Measurements from ENCODE around the gene TMEM217. TPM values are rescaled to one million over a fixed set of nuclear protein-coding genes. Genes with fewer than 3 reads are reported as not detected.

Gene TMEM217
- total and polyA plus RNA-seq, 2 of the 4 experiments (the other 2 are of a cell fraction), result 1.4 to 3.5 TPM

- peak overlapping the region; percentile 99 for H4K91ac ChIP-seq (ENCODE audit: insufficient read depth, low read depth, low read length)
- peak overlapping the region; percentile 85; the same call in 1 of the 2 replicates for H2AK5ac ChIP-seq (ENCODE audit: low read depth, low read length)
- intact Hi-C loops (cut with micrococcal nuclease), result loop anchor here (5.0 kb wide), 1 partner anchor 100 kb away; no protein-coding TSS in a partner anchor
- H2AFZ ChIP-seq (replicated peaks; ENCODE audit: low read length, poor library complexity), result peak overlapping the region; percentile 77
- peak overlapping the region; percentile 98 for H2BK20ac ChIP-seq (ENCODE audit: low read depth, low read length)
- no peaks in the 10 kb centered on the region for H3K27me3 ChIP-seq (ENCODE audit: control insufficient read depth, insufficient read depth, low read length)
- peak overlapping the region; percentile 99 for H2BK5ac ChIP-seq (ENCODE audit: low read depth, low read length, poor library complexity, severe bottlenecking)
- CTCF ChIA-PET, result interaction anchor here (1.1 kb wide), 1 partner anchor 32 kb away, joined by 3 read pairs; no protein-coding TSS in a partner anchor
- peak overlapping the region; percentile 78 for H3K9ac ChIP-seq (ENCODE audit: low read depth, low read length)
- H3K4me2 ChIP-seq (ENCODE audit: low read depth, low read length), result peak overlapping the region; percentile 73
- dilution Hi-C loops (cut with HindIII; ENCODE audit: low sequenced_read_pairs, unreplicated experiment), result no loop called here
- peaks cover 37% of the 10 kb centered on the region for H3K4me1 ChIP-seq (ENCODE audit: control insufficient read depth, insufficient read depth, low read length)
- H2BK120ac ChIP-seq (ENCODE audit: low read depth, low read length), result peak overlapping the region; percentile 100
- H4K8ac ChIP-seq (ENCODE audit: low read depth in 2 of 2, low read length in 2 of 2), result peak overlapping the region; percentile 96 to 99
- H3K14ac ChIP-seq (replicated peaks; ENCODE audit: low read depth, low read length), result peak overlapping the region; percentile 98
- no TSS peak for BruUV-seq (replicated peaks)
- H3K79me1 ChIP-seq (ENCODE audit: low read depth in 1 of 2, low read length in 2 of 2), result peaks cover 0 to 14% of the 10 kb centered on the region in 2 experiments; a peak in 1 of 4 replicates
- peaks cover 15% of the 10 kb centered on the region for H3K9me1 ChIP-seq (ENCODE audit: insufficient read depth, low read length)
- H2AK9ac ChIP-seq (replicated peaks; ENCODE audit: low read depth, low read length, poor library complexity), result peak overlapping the region; percentile 47
- peak overlapping the region; percentile 100 for H3K27ac ChIP-seq (ENCODE audit: insufficient read depth, low read length)
- H4K20me1 ChIP-seq (ENCODE audit: insufficient read depth, low read length), result no peaks in the 10 kb centered on the region; the same call in 1 of the 2 replicates
- DNase-seq (peak; percentile 99), ATAC-seq (ENCODE audit: low read depth) (peak; percentile 56)
- peak overlapping the region; percentile 98 for H4K5ac ChIP-seq (ENCODE audit: low read depth, low read length)
- H3K18ac ChIP-seq (ENCODE audit: low read depth, low read length), result peak overlapping the region; percentile 99
- peak overlapping the region; percentile 97 for H3K56ac ChIP-seq (ENCODE audit: extremely low read depth, insufficient read depth, low read length)
- no peaks in the 10 kb centered on the region for H3K9me3 ChIP-seq (ENCODE audit: control insufficient read depth, insufficient read depth, low read length)
- POLR2A ChIA-PET (ENCODE audit: unreplicated experiment), result interaction anchor here (1.0 kb wide), 1 partner anchor 13 kb away, joined by 3 read pairs; no protein-coding TSS in a partner anchor
- no peak overlapping the region for H3K4me3 ChIP-seq (ENCODE audit: insufficient read depth, low read depth, low read length)
- peak overlapping the region; percentile 99 for H3K4ac ChIP-seq (ENCODE audit: low read depth, low read length)
- peak overlapping the region; percentile 99 for H3K23ac ChIP-seq (ENCODE audit: low read depth, low read length)
- H3K36me3 ChIP-seq (ENCODE audit: control insufficient read depth, insufficient read depth, low read length), result no peaks in the 10 kb centered on the region
- TF ChIP-seq BHLHE40 (IDR thresholded peaks at IDR 0.05; ENCODE audit: low read depth, low read length) (peak; percentile 48; the same call in 1 of the 2 replicates), POLR2A (IDR thresholded peaks at IDR 0.05; ENCODE audit: low read depth, low read length) (no peak), NFE2L2 (IDR thresholded peaks at IDR 0.05; ENCODE audit: low read depth, low read length) (peak; percentile 22; the same call in 1 of the 2 replicates), CEBPB (IDR thresholded peaks at IDR 0.05; ENCODE audit: low read depth, low read length) (peak; percentile 67), SMC3 (IDR thresholded peaks at IDR 0.05; ENCODE audit: low read depth, low read length) (no peak), USF2 (IDR thresholded peaks at IDR 0.05; ENCODE audit: low read depth, low read length) (peak; percentile 96), CHD1 (IDR thresholded peaks at IDR 0.05; ENCODE audit: low read depth, low read length) (no peak), MXI1 (IDR thresholded peaks at IDR 0.05; ENCODE audit: borderline replicate concordance, low read depth, low read length) (no peak), CTCF (conservative IDR thresholded peaks at IDR 0.05; ENCODE audit: low read depth, low read length) (no peak), RAD21 (IDR thresholded peaks at IDR 0.05; ENCODE audit: low read length) (no peak), RCOR1 (IDR thresholded peaks at IDR 0.05; ENCODE audit: insufficient replicate concordance, low read length) (peak; percentile 17), FOS (IDR thresholded peaks at IDR 0.05; ENCODE audit: low read depth, low read length) (peak; percentile 83), ELK1 (IDR thresholded peaks at IDR 0.05; ENCODE audit: borderline replicate concordance, low read depth, low read length) (no peak), RFX5 (IDR thresholded peaks at IDR 0.05; ENCODE audit: low read depth, low read length) (no peak), MAFK (IDR thresholded peaks at IDR 0.05; ENCODE audit: low read depth, low read length) (no peak; the same call in 1 of the 2 replicates)
- in situ Hi-C loops (cut with MboI; ENCODE audit: low sequenced_read_pairs), result no loop called here
- peak overlapping the region; percentile 98 for H2BK15ac ChIP-seq (ENCODE audit: low read depth, low read length)
- no CpG with 5 or more reads among the region's 1 CpG for WGBS, 2 experiments (ENCODE audit: extremely low coverage in 2 of 2, insufficient read length in 1 of 2)
Observed at GRCh38 chr6:37242429-37243052, 15.4 kb downstream of the TMEM217 start.

Measured in IMR-90 (cell line).